Sigmoid colon (tissue), 7 donors: ENCODE results near the gene ZCCHC7. TPM values are rescaled to one million over a fixed set of nuclear protein-coding genes. Genes with fewer than 3 reads are reported as not detected.

ENCODE experiments used
- DNase-seq: peaks from one replicate; pipeline ENCODE4 v3.0.0-alpha.2; 2019
- H3K27ac ChIP-seq, 4 donors: fragments of 200-600 bp; sonication (generic); one replicate each; pipeline ENCODE4 v1.5.1; 2016 to 2019; ENCODE audit warnings: mild to moderate bottlenecking in 1 of 4
- H3K27me3 ChIP-seq, 3 donors: fragments of 200-600 bp; sonication (generic); one replicate each; pipeline ENCODE4 v1.5.1; 2019; ENCODE audit warnings: mild to moderate bottlenecking in 1 of 3
- H3K36me3 ChIP-seq, 4 donors: fragments of 200-600 bp; sonication (generic); one replicate each; pipeline ENCODE4 v1.5.1; 2016 to 2019
- H3K4me1 ChIP-seq, 4 donors: fragments of 200-600 bp; sonication (generic); one replicate each; pipeline ENCODE4 v1.5.1; 2017 to 2019
- H3K4me3 ChIP-seq, 4 donors: fragments of 200-600 bp; sonication (generic); one replicate each; pipeline ENCODE4 v1.5.1; 2017 to 2019; ENCODE audit warnings: mild to moderate bottlenecking in 2 of 4, moderate library complexity in 1 of 4
- H3K9me3 ChIP-seq, 4 donors: fragments of 200-600 bp in 3 of 4; sonication (generic) in 3 of 4; one replicate each; pipeline versions ENCODE4 v1.5.1 to v1.6.1; 2013 to 2019
- CTCF ChIP-seq, 4 experiments: fragments of 450-650 bp in 3 of 4; fragments of 200-600 bp in 1 of 4; IDR thresholded peaks; one replicate each; pipeline ENCODE4 v1.5.1; 2016 to 2019; ENCODE audit warnings: antibody characterized with exemption in 4 of 4, mild to moderate bottlenecking in 3 of 4, moderate library complexity in 2 of 4
- EP300 ChIP-seq, 4 donors: sonication (generic); formaldehyde crosslinking; IDR thresholded peaks; one replicate each; pipeline ENCODE4 v1.6.1; 2017; ENCODE audit warnings: antibody characterized with exemption in 4 of 4
- POLR2A ChIP-seq, 2 donors: fragments of 450-650 bp; IDR thresholded peaks; one replicate each; pipeline ENCODE4 v1.6.1; 2016; ENCODE audit warnings: antibody characterized with exemption in 2 of 2, mild to moderate bottlenecking in 2 of 2, moderate library complexity in 2 of 2
- POLR2AphosphoS5 ChIP-seq, 4 donors: sonication (generic); formaldehyde crosslinking; IDR thresholded peaks; one replicate each; pipeline ENCODE4 v1.6.1; 2017; ENCODE audit warnings: antibody characterized with exemption in 4 of 4
- whole genome bisulfite sequencing, 2 donors: extraction: QIAGEN DNeasy Blood & Tissue Kit; methylation state at CpG; one replicate each; pipeline ENCODE4 v1.1.7; 2013; 5-methylcytosine and 5-hydroxymethylcytosine counted together
- intact Hi-C: fragments of 100-400 bp; cut with DNase I; formaldehyde crosslinking; loops from one replicate; pipeline ENCODE4 v1.15.1; 2023
- polyA plus RNA-seq, 3 donors: library from polyadenylated mRNA; stranded (reverse); fragments of 200-250 nt; gene quantifications; one replicate each; pipeline ENCODE4 v1.2.3, GENCODE V29; 2013
- total RNA-seq, 4 donors: library from RNA; depleted of rRNA; stranded (reverse); fragments of >200 nt; gene quantifications; one replicate each; pipeline ENCODE4 v1.1.0, GENCODE V29; 2016
- donor health status: healthy with polysubstance abuse.
- donor health status: Bipolar disorder and iron deficiency.
- donor health status: healthy.

The ZCCHC7 gene
- total and polyA plus RNA-seq, 7 donors, result 5.8 to 24.6 (median 19.1) TPM

DNA sequence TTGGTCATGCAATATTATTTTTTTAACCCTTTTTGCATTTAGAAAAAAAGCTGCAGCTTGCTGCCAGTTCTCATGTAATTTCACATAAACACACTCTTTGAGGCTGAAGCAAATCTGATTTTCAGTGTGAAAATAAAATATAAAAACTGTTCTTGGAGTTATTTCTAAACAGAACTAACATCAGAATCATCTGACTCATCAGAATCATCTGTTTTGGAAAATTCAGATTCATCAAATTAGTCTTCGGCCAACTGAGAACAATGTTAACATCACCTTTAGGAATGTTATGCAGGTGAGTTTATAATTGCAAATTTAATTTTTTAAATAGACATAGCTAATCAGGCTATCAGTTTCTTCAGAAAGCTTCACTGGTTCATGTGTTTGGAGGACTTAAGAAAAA lies 45.3 kb downstream of the ZCCHC7 start:
- peaks cover 0 to 11% (median 0%) of the 10 kb centered on the region in 4 donors for H3K36me3 ChIP-seq

DNA sequence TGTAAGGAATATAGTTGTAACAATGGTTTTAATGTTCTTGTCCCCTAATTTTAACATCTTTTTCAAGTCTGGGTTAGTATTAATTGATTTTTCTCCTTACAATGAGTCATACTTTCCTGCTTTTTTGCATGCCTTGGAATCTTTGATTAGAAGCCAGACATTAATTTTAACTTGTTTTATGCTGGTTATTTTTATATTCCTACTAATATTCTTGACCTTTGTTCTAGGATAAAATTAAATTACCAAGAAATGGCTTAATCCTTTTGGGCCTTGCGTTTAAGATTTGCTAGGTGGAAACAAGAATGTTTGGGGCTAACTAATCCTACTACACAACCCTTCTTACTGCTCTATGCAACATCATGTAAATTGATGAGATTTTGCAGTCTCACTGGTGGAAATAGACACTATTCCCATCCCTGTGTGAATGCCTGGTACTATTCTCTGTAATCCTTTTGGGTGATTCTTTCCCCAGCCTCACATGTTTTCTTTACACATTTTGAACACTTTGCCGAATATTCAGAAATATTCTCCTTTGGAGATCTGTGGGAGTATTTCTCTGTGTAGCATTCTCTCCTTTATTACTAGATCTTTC lies 47.2 kb downstream of the ZCCHC7 start:
- no peak for TF ChIP-seq POLR2A (IDR thresholded peaks at IDR 0.05)
- TF ChIP-seq POLR2AphosphoS5 (IDR thresholded peaks at IDR 0.05), result no peak
- TF ChIP-seq EP300 (IDR thresholded peaks at IDR 0.05), result no peak
- no peak for TF ChIP-seq CTCF (IDR thresholded peaks at IDR 0.05)
- WGBS, 2 donors, result 95 to 99% methylated on average over 2 of the region's 2 CpGs

More for the DNA sequence above, 45.3 kb downstream of the ZCCHC7 start:
- Histone ChIP-seq H3K27me3 (no peaks in the 10 kb centered on the region), H3K4me1 (no peaks in the 10 kb centered on the region), H3K9me3 (no peaks in the 10 kb centered on the region), H3K27ac (no peak overlapping the region), H3K4me3 (no peak overlapping the region)
- DNase-seq, result no peak
- intact Hi-C loops, result no loop called here
- no peak for TF ChIP-seq EP300 (IDR thresholded peaks at IDR 0.05)
- no peak for TF ChIP-seq CTCF (IDR thresholded peaks at IDR 0.05)
- TF ChIP-seq POLR2A (IDR thresholded peaks at IDR 0.05), result no peak
- no peak for TF ChIP-seq POLR2AphosphoS5 (IDR thresholded peaks at IDR 0.05)
- 99 to 100% methylated on average over 1 of the region's 1 CpG for WGBS, 2 donors

GRCh38 chr9:37172557-37172956 lies 52.2 kb downstream of the ZCCHC7 start:
- Histone ChIP-seq H3K4me1 (no peaks in the 10 kb centered on the region), H3K4me3 (no peak overlapping the region), H3K27me3 (no peaks in the 10 kb centered on the region), H3K9me3 (no peaks in the 10 kb centered on the region), H3K36me3 (no peaks in the 10 kb centered on the region), H3K27ac (no peak overlapping the region)
- intact Hi-C loops, result no loop called here
- TF ChIP-seq EP300 (IDR thresholded peaks at IDR 0.05) (no peak), POLR2AphosphoS5 (IDR thresholded peaks at IDR 0.05) (no peak), POLR2A (IDR thresholded peaks at IDR 0.05) (no peak), CTCF (IDR thresholded peaks at IDR 0.05) (no peak)
- WGBS, 2 donors, result 97 to 98% methylated on average over 4 of the region's 4 CpGs
- no peak for DNase-seq

More for the DNA sequence above, 47.2 kb downstream of the ZCCHC7 start:
- H3K36me3 ChIP-seq, result peaks cover 0 to 5% (median 0%) of the 10 kb centered on the region in 4 donors
- no peak overlapping the region for H3K4me3 ChIP-seq
- intact Hi-C loops, result no loop called here
- no peaks in the 10 kb centered on the region for H3K9me3 ChIP-seq
- no peaks in the 10 kb centered on the region for H3K27me3 ChIP-seq
- no peak overlapping the region for H3K27ac ChIP-seq
- no peaks in the 10 kb centered on the region for H3K4me1 ChIP-seq
- no peak for DNase-seq

- Histone ChIP-seq H3K36me3 (no peaks in the 10 kb centered on the region), H3K4me3 (no peak overlapping the region), H3K27me3 (no peaks in the 10 kb centered on the region), H3K9me3 (no peaks in the 10 kb centered on the region), H3K4me1 (no peaks in the 10 kb centered on the region), H3K27ac (no peak overlapping the region)
- intact Hi-C loops, result no loop called here
- 89 to 93% methylated on average over 2 of the region's 2 CpGs for WGBS, 2 donors
- no peak for DNase-seq
- TF ChIP-seq POLR2AphosphoS5 (IDR thresholded peaks at IDR 0.05) (no peak), POLR2A (IDR thresholded peaks at IDR 0.05) (no peak), EP300 (IDR thresholded peaks at IDR 0.05) (no peak), CTCF (IDR thresholded peaks at IDR 0.05) (no peak)
These were observed 53.9 kb downstream of the ZCCHC7 start for GRCh38 chr9:37174247-37174646.

- Histone ChIP-seq H3K27me3 (no peaks in the 10 kb centered on the region), H3K36me3 (no peaks in the 10 kb centered on the region), H3K4me3 (no peak overlapping the region), H3K9me3 (no peaks in the 10 kb centered on the region), H3K27ac (no peak overlapping the region), H3K4me1 (no peaks in the 10 kb centered on the region)
- TF ChIP-seq POLR2AphosphoS5 (IDR thresholded peaks at IDR 0.05) (no peak), CTCF (IDR thresholded peaks at IDR 0.05) (no peak), EP300 (IDR thresholded peaks at IDR 0.05) (no peak), POLR2A (IDR thresholded peaks at IDR 0.05) (no peak)
- DNase-seq, result no peak
- 94 to 96% methylated on average over 2 of the region's 2 CpGs for WGBS, 2 donors
- intact Hi-C loops, result no loop called here
These were observed 58.4 kb downstream of the ZCCHC7 start for GRCh38 chr9:37178742-37179141.
